ENCODE results near the gene FBXL16. TPM values are rescaled to one million over a fixed set of nuclear protein-coding genes. Genes with fewer than 3 reads are reported as not detected.
A peak's percentile ranks its signal among the peaks of the same experiment; 100 is the strongest.

The FBXL16 gene
- total and polyA plus RNA-seq, 9 of the 15 experiments (the other 6 are each of a cell fraction or from before 2014, with no cell fraction given): 0.21 to 8.2 (median 1.7) TPM

- TF ChIP-seq CREB1 (IDR thresholded peaks at IDR 0.05): peak; percentile 62
- peak; percentile 69; the same call in 1 of the 2 replicates for TF ChIP-seq CREB1 (CRISPR knock-in tag; IDR thresholded peaks at IDR 0.05)
- TF ChIP-seq RBM34 (IDR thresholded peaks at IDR 0.05; ENCODE audit: borderline replicate concordance, insufficient read depth, low read length): no peak
- TF ChIP-seq ESRRB (CRISPR knock-in tag; IDR thresholded peaks at IDR 0.05; ENCODE audit: borderline replicate concordance): no peak
- no peak for TF ChIP-seq NFATC3 (IDR thresholded peaks at IDR 0.05)
- TF ChIP-seq MAFF (IDR thresholded peaks at IDR 0.05; ENCODE audit: low read length): no peak
Observed at GRCh38 chr16:667780-668518, 37.7 kb downstream of the FBXL16 start, which contains the start of gene RHOT2 (continued).

- Histone ChIP-seq H3K9me1 (ENCODE audit: control insufficient read depth, insufficient read depth, low read length) (no peaks in the 10 kb centered on the region), H3K4me3 (no peak overlapping the region), H3K79me2 (ENCODE audit: control insufficient read depth, insufficient read depth, low read length) (peaks cover 25% of the 10 kb centered on the region), H3K9ac (ENCODE audit: insufficient read depth in 1 of 2, low read depth in 2 of 2, low read length in 2 of 2) (peak overlapping the region; percentile 88 to 98), H3K9me3 (replicated peaks; ENCODE audit: control insufficient read depth, insufficient read depth, low read depth, low read length) (no peaks in the 10 kb centered on the region), H3K27me3 (ENCODE audit: control insufficient read depth in 2 of 2, insufficient read depth in 2 of 2, low read length in 2 of 2) (no peaks in the 10 kb centered on the region), H3K27ac (ENCODE audit: extremely low read depth, low read depth, low read length) (peak overlapping the region; percentile 60), H4K20me1 (replicated peaks; ENCODE audit: control insufficient read depth, insufficient read depth, low read length) (no peaks in the 10 kb centered on the region), H3K36me3 (ENCODE audit: control insufficient read depth, insufficient read depth, low read length) (peaks cover 34% of the 10 kb centered on the region), H3K4me1 (replicated peaks in 1 of 2; ENCODE audit: control insufficient read depth in 2 of 2, insufficient read depth in 2 of 2, low read length in 2 of 2) (peaks cover 11 to 91% of the 10 kb centered on the region in 2 experiments; a peak in 4 of 5 replicates), H2AFZ (ENCODE audit: low read depth, low read length) (peak overlapping the region; percentile 91), H3K4me2 (ENCODE audit: insufficient read depth, low read length) (peak overlapping the region; percentile 55)
- CTCF ChIA-PET (ENCODE audit: low intra/inter-chr PET ratio): interaction anchor here (1.5 kb wide), 1 partner anchor 31 kb away, joined by 7 read pairs; the partner anchor contains the start of gene METTL26
- WGBS (ENCODE audit: insufficient coverage, low coverage, missing lambda C conversion rate): 75% methylated on average over 21 of the region's 22 CpGs
- FAIRE-seq (no peak), ATAC-seq (no peak), DNase-seq (ENCODE audit: extremely low read depth in 1 of 4, low spot score in 3 of 4) (no peak)
- in situ Hi-C loops (cut with MboI): loop anchor here (5.0 kb wide), 1 partner anchor 90 kb away; no protein-coding TSS in a partner anchor
- intact Hi-C loops (cut with micrococcal nuclease): loop anchor here (5.0 to 10.0 kb wide), 2 partner anchors 90 to 272 kb away; partner anchors contain the start of gene NME4
- POLR2A ChIA-PET: interaction anchor here (0.6 kb wide), 2 partner anchors 11 to 625 kb away, joined by 3 read pairs; no protein-coding TSS in a partner anchor
- no TSS peak for BruUV-seq (replicated peaks)
- TF ChIP-seq ELK1 (CRISPR knock-in tag; IDR thresholded peaks at IDR 0.05) (0 out of 2 replicates have a peak, but pooled peaks have one; percentile 25), ZNF282 (CRISPR knock-in tag; IDR thresholded peaks at IDR 0.05) (peak; percentile 67), MYBL2 (IDR thresholded peaks at IDR 0.05; ENCODE audit: low read depth) (no peak), MYBL2 (CRISPR knock-in tag; IDR thresholded peaks at IDR 0.05; ENCODE audit: borderline replicate concordance) (peak; percentile 44; the same call in 1 of the 2 replicates), HDAC1 (IDR thresholded peaks at IDR 0.05) (no peak), HMBOX1 (IDR thresholded peaks at IDR 0.05) (no peak), KHSRP (IDR thresholded peaks at IDR 0.05) (no peak), ID3 (CRISPR knock-in tag; IDR thresholded peaks at IDR 0.05) (no peak), ID3 (tag; IDR thresholded peaks at IDR 0.05) (no peak), ZNF124 (CRISPR knock-in tag; IDR thresholded peaks at IDR 0.05) (0 out of 2 replicates have a peak, but pooled peaks have one; percentile 75), NELFE (IDR thresholded peaks at IDR 0.05; ENCODE audit: insufficient read depth, insufficient read length) (no peak), ZNF511 (CRISPR knock-in tag; IDR thresholded peaks at IDR 0.05) (no peak)
Observed at GRCh38 chr16:667113-667779, 38.4 kb downstream of the FBXL16 start.

All from K562 (cell line).